Activated CD4-positive, CD25-positive, alpha-beta regulatory T cell (primary cell): ENCODE results near the gene CDH3.

Experiments used
- DNase-seq, 4 experiments: peaks; one replicate each; lab custom pipeline; 2025; lab: John Stamatoyannopoulos, UW

The CDH3 gene

GRCh38 chr16:68644715-68645493, at the start of gene CDH3:
Gene CDH3, plus strand, starts transcription at chr16:68645310. Its CDS starts 70 bp downstream, at chr16:68645380.
- DNase-seq = no peak

GRCh38 chr16:68596266-68596665, 48.8 kb upstream of the CDH3 start:
- no peak for DNase-seq

GRCh38 chr16:68599586-68599985, 45.5 kb upstream of the CDH3 start:
- no peak for DNase-seq

- DNase-seq = no peak
Measured at GRCh38 chr16:68605746-68606145, 39.4 kb upstream of the CDH3 start.

DNA sequence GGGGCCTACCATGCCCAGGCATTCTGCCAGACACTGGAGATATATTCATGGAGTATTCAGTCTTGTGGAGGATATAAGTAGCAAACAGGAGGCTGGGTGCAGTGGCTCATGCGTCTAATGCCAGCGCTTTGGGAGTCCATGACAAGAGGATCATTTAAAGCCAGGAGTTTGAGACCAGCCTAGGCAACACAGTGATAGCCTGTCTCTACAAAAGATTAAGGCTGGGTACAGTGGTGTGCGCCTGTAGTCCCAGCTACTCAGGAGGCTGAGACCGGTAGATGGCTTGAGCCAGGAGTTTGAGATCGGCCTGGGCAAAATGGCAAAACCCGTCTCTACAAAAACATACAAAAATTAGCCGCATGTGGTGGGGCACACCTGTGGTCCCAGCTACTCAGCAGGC, 37.7 kb upstream of the CDH3 start:
- no peak for DNase-seq

DNA sequence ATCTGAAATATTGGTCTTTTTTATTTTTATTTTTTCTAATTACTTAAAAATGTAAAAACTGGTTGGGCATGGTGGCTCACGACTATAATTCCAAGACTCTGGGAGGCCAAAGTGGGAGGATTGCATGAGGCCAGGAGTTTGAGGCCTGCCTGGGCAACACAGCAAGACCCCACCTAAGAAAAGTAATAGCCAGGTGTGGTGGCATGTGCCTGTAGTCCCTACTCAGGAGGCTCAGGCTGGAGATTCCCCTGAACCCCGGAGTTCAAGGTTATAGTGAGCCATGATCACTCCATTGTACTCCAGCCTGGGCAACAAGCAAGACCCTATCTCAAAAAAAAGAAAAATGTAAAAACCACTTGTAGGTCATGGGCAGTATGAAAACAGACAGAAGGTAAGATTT, 36.8 kb upstream of the CDH3 start:
- DNase-seq = no peak

GRCh38 chr16:68612996-68613395, 32.1 kb upstream of the CDH3 start:
- DNase-seq = no peak

DNA sequence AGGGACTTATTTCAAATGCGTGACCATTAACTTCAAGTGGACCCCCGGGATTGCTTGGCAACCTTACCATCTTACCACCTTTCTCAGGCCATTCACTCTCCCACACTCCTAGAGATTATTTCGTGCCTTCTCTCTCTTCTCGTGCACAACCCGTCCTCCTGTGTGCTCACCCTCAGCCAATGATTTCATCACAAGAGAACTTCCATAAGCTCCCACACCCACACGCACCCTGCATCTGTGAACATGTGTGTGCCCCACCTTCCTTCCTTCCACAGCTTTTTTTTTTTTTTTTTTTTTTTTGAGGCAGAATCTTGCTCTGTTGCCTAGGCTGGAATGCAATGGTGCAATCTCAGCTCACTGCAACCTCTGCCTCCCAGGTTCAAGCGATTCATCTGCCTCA, 27.4 kb upstream of the CDH3 start:
- DNase-seq = no peak

- DNase-seq = no peak
Measured at GRCh38 chr16:68626557-68626956, 18.6 kb upstream of the CDH3 start.

- DNase-seq = no peak
Measured at GRCh38 chr16:68627951-68628425, 17.1 kb upstream of the CDH3 start.

- no peak for DNase-seq
Measured at GRCh38 chr16:68629351-68629910, 15.7 kb upstream of the CDH3 start.

- no peak for DNase-seq
Measured at GRCh38 chr16:68636064-68636560, 9.0 kb upstream of the CDH3 start.

DNA sequence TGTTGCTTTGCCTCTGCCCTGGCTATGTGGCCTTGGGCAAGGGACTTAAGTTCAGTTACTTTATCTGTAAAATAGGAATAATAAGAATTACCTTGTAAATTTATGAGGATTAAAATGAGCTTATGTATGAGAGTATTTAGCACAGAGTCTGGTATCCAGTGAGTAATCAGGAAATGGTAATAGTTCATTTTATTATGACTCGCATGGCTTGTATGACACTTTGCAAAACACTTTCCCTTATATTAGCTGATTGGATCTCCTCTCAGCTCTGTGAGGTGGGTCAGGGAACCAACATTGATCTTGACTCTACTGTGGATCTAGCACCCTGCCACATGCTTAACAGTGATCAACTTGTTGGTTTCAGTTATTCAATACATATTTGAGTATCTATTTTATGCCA, 8.3 kb upstream of the CDH3 start:
- no peak for DNase-seq

- DNase-seq = no peak
Measured at GRCh38 chr16:68640972-68641371, 4.1 kb upstream of the CDH3 start.

DNA sequence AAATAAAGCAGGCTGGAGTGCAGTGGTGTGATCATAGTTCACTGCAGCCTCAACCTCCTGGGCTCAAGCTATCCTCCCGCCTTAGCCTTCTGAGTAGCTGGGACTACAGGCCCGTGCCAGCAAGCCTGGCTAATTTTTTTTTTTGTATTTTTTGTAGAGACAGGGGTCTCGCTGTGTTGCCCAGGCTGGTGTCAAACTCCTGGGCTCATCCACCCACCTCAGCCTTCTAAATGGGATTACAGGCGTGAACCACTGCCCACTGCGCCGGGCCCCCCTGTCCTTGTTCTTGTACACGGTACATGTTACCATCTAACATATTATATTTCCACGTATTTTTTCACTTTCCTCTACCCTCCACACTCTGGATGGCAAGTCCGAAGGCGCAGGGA, 3.1 kb upstream of the CDH3 start:
- DNase-seq = no peak

DNA sequence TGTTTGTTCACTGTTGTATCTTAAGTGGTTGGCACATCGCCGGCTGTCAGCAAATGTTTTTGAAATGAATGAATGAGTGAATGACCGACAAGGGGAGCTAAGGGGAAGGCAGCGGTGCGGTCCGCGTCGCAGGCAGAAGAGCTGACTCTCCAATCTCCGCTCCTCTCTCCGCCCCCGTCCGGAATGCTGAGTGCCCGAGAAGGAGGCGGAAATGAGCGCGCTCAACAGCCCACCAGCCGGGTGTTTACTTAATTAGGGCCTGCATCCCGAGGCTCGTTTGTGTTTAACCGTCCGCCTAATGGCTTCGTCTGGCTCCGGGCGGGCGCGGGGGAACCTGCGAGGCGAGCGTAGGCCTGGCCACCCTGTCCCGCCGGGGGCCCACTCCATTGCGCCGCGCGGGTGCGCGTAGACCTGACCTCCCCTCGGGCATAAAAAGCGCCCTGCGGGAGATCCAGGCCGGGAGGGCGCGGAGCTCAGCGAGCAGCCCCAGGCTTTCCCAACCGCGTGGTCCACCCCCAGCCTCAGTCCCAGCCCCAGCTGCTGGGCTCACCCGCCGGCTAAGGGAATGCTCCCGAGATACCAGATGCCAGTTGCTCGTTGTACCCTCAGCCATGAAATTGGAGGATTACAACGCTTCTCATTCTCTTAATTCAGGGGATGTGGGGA, 2.5 kb upstream of the CDH3 start:
- no peak for DNase-seq

DNA sequence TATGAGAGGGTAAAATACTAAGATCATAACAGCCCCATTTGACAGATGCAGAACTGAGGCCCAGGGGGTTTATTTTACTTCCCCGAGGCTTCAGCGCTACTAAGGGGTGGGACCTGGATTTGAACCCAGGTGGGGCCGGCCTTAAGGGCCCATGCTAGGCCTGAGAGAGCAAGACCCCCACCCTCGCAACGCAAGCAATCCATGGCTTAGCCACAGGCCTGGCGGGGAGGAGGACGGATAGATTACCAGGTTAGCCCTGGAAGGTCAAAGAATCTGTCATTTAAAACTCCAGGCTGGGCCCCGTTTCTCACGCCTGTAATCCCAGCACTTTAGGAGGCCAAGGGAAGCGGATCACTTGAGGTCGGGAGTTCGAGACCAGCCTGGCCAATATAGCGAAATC, 1.9 kb upstream of the CDH3 start:
- DNase-seq = no peak

DNA sequence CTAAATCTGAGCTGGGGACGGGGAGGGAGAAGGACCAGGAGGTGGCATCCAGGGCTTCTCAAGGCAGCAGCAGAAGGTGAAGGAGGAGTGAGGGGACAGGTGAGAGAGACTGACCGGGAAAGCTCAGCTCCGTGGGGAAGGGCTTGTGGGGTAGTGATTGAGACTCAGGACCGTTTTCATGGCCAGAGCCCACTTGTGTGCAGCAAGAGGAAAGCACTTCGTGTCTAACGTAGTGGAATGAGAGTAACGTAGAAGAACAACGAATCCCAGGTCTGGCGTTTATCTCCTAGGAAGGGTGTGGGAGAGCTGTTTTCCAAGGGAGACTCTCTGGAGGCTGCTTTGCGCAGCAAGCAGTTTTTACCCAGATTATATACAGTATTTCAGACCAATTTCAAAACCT, 1.3 kb upstream of the CDH3 start:
- no peak for DNase-seq

GRCh38 chr16:68644296-68644695, 814 bp upstream of the CDH3 start:
- no peak for DNase-seq

DNA sequence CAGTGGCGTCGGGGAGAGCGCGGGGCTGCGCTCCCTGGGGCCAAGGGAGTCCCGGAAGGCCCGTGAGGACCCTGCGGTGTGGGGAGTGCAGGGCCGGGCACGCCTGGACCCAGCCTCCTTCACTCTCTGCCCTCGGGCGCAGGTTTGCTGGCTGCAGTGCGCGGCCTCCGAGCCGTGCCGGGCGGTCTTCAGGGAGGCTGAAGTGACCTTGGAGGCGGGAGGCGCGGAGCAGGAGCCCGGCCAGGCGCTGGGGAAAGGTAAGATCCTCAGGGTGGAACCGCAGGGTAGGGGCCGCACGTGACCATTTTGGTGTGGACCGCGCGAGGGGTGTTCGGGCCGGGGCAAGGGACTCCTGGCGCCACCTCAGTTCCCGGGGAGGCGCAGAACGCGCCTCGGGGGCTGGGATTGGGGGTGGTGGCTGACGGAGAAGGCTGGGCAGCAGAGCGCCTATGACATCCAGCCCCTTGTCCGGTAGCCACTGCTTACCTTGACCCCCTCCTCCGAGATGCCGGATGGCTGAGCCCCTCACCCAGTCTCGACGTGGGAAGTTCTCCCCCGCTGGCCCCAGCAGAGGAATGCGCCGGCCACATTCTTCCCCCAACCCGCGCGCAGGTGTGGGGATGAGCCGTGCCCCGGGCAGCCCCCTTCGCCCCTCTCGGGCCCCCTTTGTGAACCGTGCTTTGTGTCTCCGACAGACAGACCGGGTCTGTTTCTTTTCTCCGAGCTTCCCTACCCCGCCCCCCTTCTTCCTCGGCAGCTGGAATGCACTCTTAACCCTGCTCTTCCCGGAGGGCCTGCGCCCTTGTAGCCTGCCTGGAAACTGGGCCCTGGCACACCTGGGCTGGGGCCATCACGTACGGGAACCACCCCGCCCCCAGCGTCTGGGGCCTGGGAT, 631 bp downstream of the CDH3 start:
- DNase-seq = no peak

- DNase-seq = no peak
Measured at GRCh38 chr16:68646953-68647659, 2.0 kb downstream of the CDH3 start.
